ENCODE data around the gene MMP24. TPM values are rescaled to one million over a fixed set of nuclear protein-coding genes. Genes with fewer than 3 reads are reported as not detected.

Gene MMP24
- total and polyA plus RNA-seq, 2 donors from 2014 or later: 10.7 to 12.4 TPM

DNA sequence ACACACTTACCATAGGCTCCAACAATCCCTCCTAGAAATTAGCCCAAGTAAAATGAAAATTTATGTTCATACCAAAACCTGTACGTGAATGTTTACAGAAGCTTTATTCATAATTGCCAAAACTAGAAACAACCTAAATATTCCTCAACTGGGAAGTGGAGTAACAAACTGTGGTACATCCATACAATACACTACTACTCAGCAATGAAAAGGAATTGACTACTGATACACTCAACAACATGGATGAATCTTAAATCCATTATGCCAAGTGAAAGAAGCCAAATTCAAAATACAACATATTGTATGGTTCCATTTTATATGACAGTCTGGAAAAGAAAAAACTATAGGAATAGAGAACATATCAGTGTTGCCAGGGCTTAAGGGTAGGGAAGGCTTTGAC lies 19.7 kb upstream of the MMP24 start:
- DNase-seq (no peak), FAIRE-seq (no peak)
- intact Hi-C loops (cut with DNase I): no loop called here
- H3K4me1 ChIP-seq (ENCODE audit: control insufficient read depth in 2 of 3, insufficient read depth in 2 of 3, low read depth in 1 of 3, low read length in 3 of 3): no peaks in the 10 kb centered on the region
- no peak overlapping the region for H3K9ac ChIP-seq (ENCODE audit: low read length in 3 of 3)
- H3K4me3 ChIP-seq (ENCODE audit: low read length in 3 of 3): no peak overlapping the region
- H3K9me3 ChIP-seq (ENCODE audit: control insufficient read depth in 2 of 3, insufficient read depth in 1 of 3, low read length in 3 of 3): no peaks in the 10 kb centered on the region
- H3K27ac ChIP-seq (ENCODE audit: low read depth in 2 of 2, low read length in 2 of 2): no peak overlapping the region
- no peak for TF ChIP-seq CTCF (IDR thresholded peaks at IDR 0.05; ENCODE audit: borderline replicate concordance, extremely low read depth, insufficient read depth)
- no peaks in the 10 kb centered on the region for H3K36me3 ChIP-seq (ENCODE audit: control insufficient read depth in 2 of 3, insufficient read depth in 3 of 3, low read length in 3 of 3)
- H3K27me3 ChIP-seq (ENCODE audit: control insufficient read depth, insufficient read depth, low read length): no peaks in the 10 kb centered on the region

- Histone ChIP-seq H3K4me3 (ENCODE audit: low read length in 3 of 3) (peak overlapping the region in 2 of 3 donors; percentile 39 to 51), H3K9ac (ENCODE audit: low read length in 3 of 3) (peak overlapping the region in 1 of 3 donors; percentile 48)
- intact Hi-C loops (cut with DNase I): no loop called here
Observed at GRCh38 chr20:35207950-35208611, 18.4 kb upstream of the MMP24 start.

DNA sequence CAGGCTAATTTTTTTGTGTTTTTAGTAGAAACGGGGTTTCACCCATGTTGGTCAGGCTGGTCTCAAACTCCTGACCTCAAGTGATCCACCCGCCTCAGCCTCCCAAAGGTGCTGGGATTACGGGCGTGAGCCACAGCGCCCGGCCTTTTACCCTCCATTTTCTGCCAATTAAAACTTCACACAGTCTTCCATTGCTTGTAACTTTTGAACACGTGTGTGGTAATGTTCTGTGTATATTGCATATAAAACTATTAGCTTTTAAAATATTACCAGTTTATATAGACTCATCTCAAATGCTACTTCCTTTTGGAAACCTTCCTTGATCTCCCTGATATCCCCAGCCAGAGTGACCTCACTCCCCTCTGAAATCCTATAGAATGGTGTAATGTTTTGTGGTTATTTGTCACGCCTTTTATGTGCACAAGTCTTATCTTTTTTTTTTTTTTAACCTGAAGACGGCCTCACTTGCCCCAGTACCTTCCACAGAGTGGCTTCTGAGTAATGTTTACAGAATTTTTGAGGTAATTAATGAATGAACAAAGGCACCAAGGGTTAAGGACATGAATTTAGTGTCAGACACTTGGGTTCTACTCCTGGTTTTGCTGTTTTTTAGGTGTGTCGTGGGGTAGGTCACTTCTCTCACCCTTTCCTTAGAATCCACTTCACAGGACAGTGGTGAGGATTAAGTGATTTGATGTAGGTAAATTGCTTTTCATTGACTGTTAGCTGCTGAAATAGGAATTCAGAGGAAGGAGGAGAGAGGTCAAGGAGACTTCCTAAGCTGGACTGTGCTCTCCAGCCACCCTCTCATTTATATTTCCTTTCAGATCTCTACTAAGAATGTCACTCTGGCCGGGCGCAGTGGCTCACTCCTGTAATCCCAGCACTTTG lies 11.2 kb upstream of the MMP24 start:
- Histone ChIP-seq H3K9ac (ENCODE audit: low read length in 3 of 3) (no peak overlapping the region), H3K27ac (ENCODE audit: low read depth in 2 of 2, low read length in 2 of 2) (no peak overlapping the region), H3K36me3 (ENCODE audit: control insufficient read depth in 2 of 3, insufficient read depth in 3 of 3, low read length in 3 of 3) (no peaks in the 10 kb centered on the region), H3K4me3 (ENCODE audit: low read length in 3 of 3) (no peak overlapping the region), H3K27me3 (ENCODE audit: control insufficient read depth, insufficient read depth, low read length) (no peaks in the 10 kb centered on the region), H3K9me3 (ENCODE audit: control insufficient read depth in 2 of 3, insufficient read depth in 1 of 3, low read length in 3 of 3) (no peaks in the 10 kb centered on the region), H3K4me1 (ENCODE audit: control insufficient read depth in 2 of 3, insufficient read depth in 2 of 3, low read depth in 1 of 3, low read length in 3 of 3) (no peaks in the 10 kb centered on the region)
- DNase-seq (no peak), FAIRE-seq (no peak)
- no peak for TF ChIP-seq CTCF (IDR thresholded peaks at IDR 0.05; ENCODE audit: borderline replicate concordance, extremely low read depth, insufficient read depth)
- intact Hi-C loops (cut with DNase I): no loop called here

More at GRCh38 chr20:35207950-35208611, 18.4 kb upstream of the MMP24 start:
- Histone ChIP-seq H3K36me3 (ENCODE audit: control insufficient read depth in 2 of 3, insufficient read depth in 3 of 3, low read length in 3 of 3) (no peaks in the 10 kb centered on the region), H3K27ac (ENCODE audit: low read depth in 2 of 2, low read length in 2 of 2) (peak overlapping the region in 1 of 2 donors; percentile 51), H3K4me1 (ENCODE audit: control insufficient read depth in 2 of 3, insufficient read depth in 2 of 3, low read depth in 1 of 3, low read length in 3 of 3) (no peaks in the 10 kb centered on the region), H3K27me3 (ENCODE audit: control insufficient read depth, insufficient read depth, low read length) (no peaks in the 10 kb centered on the region), H3K9me3 (ENCODE audit: control insufficient read depth in 2 of 3, insufficient read depth in 1 of 3, low read length in 3 of 3) (no peaks in the 10 kb centered on the region)
- peak; percentile 66 to 91 (median 80) for DNase-seq
- peak; percentile 86 for TF ChIP-seq CTCF (IDR thresholded peaks at IDR 0.05; ENCODE audit: borderline replicate concordance, extremely low read depth, insufficient read depth)
- FAIRE-seq: peak; percentile 65

Data from kidney (tissue), 14 donors.